Nephron (organoid): ENCODE data around the gene SORCS2.
A peak's percentile ranks its signal among the peaks of the same experiment; 100 is the strongest.

Experiments used
- H3K27ac Mint-ChIP-seq, 3 experiments: 2 replicates each; pipeline ENCODE4 v1.8.0; 2020; ENCODE audit warnings: mixed read lengths in 3 of 3, mild to moderate bottlenecking in 2 of 3, moderate library complexity in 1 of 3
- H3K27me3 Mint-ChIP-seq: 2 replicates; pipeline ENCODE4 v1.8.0; 2021; ENCODE audit warnings: low read depth, mild to moderate bottlenecking, moderate library complexity, mixed read lengths
- H3K36me3 Mint-ChIP-seq: 2 replicates; pipeline ENCODE4 v1.8.0; 2020; ENCODE audit warnings: low read depth, mixed read lengths
- H3K4me1 Mint-ChIP-seq: 2 replicates; pipeline ENCODE4 v1.8.0; 2020; ENCODE audit warnings: mixed read lengths
- H3K4me3 Mint-ChIP-seq, 3 experiments: 2 replicates each; pipeline ENCODE4 v1.8.0; 2020; ENCODE audit warnings: mild to moderate bottlenecking in 3 of 3, mixed read lengths in 3 of 3, moderate library complexity in 2 of 3
- H3K9me3 Mint-ChIP-seq: 2 replicates; pipeline ENCODE4 v1.8.0; 2020; ENCODE audit warnings: mixed read lengths
- CTCF ChIP-seq, 3 experiments: fragments of 200-600 bp; sonication (generic); IDR thresholded peaks; one replicate each; pipeline ENCODE4 v1.5.0; 2021; ENCODE audit warnings: antibody characterized with exemption in 3 of 3; ENCODE audit not compliant: unreplicated experiment in 3 of 3

Gene SORCS2

DNA sequence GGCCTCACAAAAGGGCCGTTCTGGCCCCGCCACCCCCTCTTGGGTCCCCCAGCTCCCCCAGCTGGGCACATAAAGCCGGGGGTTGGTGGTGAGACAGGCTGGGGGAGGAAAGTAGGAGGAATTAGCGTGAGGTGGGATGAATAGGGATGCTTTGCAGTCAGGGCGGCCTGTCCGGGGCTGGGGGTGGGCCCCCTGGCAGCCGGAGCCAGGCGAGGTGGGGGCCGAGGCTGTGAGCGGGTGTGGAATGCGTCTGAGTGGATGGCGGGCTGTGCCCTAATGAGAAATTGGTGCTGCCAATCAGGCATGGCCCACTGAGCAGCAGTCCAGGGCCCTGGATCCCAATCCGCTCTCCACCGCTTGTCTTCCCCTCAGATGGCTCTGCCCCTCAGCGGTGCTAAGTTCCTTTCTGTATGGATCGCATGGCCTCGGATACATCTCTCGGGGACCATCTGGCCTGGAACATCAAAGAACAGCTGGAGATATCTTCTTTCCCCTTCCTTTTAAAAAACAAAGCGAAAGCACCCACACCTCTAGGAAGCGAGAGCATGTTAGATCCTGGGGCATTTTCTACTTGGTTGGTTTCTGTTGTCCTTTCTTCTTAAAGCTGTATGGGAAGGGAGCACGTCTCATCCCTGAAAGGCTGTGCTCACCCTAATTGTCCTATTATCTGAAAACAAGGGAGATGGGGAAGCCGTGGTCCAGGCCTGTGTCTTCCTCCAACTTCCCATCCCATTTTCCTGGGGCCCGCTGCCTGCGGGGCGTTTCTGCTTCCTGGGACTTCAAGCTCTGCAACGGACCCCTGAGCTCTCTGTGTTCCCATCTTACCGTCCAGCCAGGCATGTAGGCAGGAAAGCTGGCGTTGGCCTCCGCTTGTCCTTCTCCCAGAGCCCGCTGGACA lies 106.9 kb downstream of the SORCS2 start:
- H3K4me3 Mint-ChIP-seq, result no peak overlapping the region
- TF ChIP-seq CTCF (IDR thresholded peaks at IDR 0.05; ENCODE audit: unreplicated experiment in 3 of 3), result no peak
- H3K27ac Mint-ChIP-seq, result peak overlapping the region; percentile 26 to 58 (median 45)
- peaks cover 35% of the 10 kb centered on the region for H3K27me3 Mint-ChIP-seq
- H3K4me1 Mint-ChIP-seq, result peaks cover 47% of the 10 kb centered on the region
- H3K9me3 Mint-ChIP-seq, result no peaks in the 10 kb centered on the region
- H3K36me3 Mint-ChIP-seq, result no peaks in the 10 kb centered on the region

DNA sequence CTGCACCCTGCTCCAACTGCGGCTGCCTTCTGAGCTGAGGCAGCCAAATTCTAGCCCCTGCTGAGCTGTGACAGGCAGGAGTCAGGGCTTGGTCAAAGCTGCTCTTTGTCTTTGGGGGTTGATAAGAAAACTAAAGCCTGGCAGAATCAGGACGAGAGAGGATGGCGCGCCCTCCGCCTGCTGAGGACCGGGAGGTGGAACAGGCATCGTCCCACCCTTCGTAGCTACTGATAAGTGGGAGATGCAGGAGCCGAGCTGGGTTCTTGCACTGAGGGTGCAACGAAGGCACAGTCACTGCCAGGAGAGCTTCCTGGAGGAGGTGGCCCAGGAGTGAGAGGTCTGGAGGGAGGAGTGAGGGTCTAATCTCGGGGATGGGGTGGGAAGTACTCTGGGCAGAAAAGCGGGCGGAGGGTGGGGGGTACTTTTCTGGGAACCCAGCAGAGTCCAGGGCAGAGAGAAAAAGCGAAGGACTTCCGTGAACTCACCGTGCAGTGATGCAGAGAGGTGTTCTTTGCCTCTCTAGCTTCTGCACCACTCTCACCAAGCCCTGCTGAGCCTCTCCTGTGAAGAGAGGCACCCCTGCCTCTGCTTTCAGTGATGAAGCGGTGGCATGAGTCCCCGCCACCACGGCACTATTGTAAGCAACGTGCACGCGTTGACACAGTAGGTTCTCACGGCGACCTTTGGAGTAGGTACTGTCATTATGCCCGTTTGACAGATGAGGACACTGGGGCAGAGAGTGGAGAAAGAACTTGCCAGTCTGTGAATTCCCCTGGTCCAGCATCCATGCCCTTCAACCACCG lies 107.8 kb downstream of the SORCS2 start:
- peak overlapping the region in 1 of 3 experiments; percentile 58 for H3K27ac Mint-ChIP-seq
- H3K4me1 Mint-ChIP-seq, result peaks cover 47% of the 10 kb centered on the region
- H3K36me3 Mint-ChIP-seq, result no peaks in the 10 kb centered on the region
- H3K27me3 Mint-ChIP-seq, result peaks cover 38% of the 10 kb centered on the region
- H3K4me3 Mint-ChIP-seq, result no peak overlapping the region
- no peaks in the 10 kb centered on the region for H3K9me3 Mint-ChIP-seq
- TF ChIP-seq CTCF (IDR thresholded peaks at IDR 0.05; ENCODE audit: unreplicated experiment in 3 of 3), result no peak

- H3K27me3 Mint-ChIP-seq, result peaks cover 41% of the 10 kb centered on the region
- no peaks in the 10 kb centered on the region for H3K36me3 Mint-ChIP-seq
- peaks cover 47% of the 10 kb centered on the region for H3K4me1 Mint-ChIP-seq
Observed at GRCh38 chr4:7300711-7301095, 108.4 kb downstream of the SORCS2 start.

DNA sequence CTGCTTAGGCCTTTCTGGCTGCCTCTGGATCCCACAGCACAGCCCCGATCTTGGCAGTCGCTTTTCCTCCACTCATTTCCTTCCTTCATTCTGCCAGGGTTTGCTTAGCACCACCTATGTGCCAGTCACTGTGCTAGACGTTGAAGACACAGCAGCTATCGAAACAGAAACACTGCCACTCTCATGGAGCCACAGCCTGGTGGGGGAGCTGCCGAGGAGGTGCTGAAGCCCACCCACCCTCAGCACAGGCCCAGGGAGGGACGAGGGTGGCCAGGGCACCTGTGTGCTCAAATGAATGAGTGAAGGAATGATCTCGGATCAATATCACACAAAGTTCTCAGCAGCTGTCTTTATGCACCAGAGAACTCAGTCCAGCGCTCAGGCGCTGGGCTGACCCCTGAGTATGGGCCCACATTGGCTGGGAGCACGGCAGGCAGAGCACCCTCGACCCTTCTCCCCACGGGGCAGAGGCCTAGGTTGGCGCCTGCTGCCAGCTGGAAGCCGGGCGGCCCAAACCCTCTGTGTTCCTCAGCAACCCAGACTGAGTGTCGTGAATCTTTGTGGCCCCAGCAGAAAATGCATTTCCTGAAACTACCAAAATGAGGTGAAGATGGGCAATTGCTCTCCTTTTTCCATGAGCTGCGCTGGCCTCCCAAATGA lies 108.9 kb downstream of the SORCS2 start:
- no peak for TF ChIP-seq CTCF (IDR thresholded peaks at IDR 0.05; ENCODE audit: unreplicated experiment in 3 of 3)
- H3K36me3 Mint-ChIP-seq, result no peaks in the 10 kb centered on the region
- H3K4me1 Mint-ChIP-seq, result peaks cover 47% of the 10 kb centered on the region
- H3K9me3 Mint-ChIP-seq, result no peaks in the 10 kb centered on the region
- no peak overlapping the region for H3K4me3 Mint-ChIP-seq
- H3K27ac Mint-ChIP-seq, result peak overlapping the region in 1 of 3 experiments; percentile 18
- peaks cover 43% of the 10 kb centered on the region for H3K27me3 Mint-ChIP-seq

More at GRCh38 chr4:7300711-7301095, 108.4 kb downstream of the SORCS2 start:
- Mint-ChIP-seq H3K4me3 (no peak overlapping the region), H3K9me3 (no peaks in the 10 kb centered on the region), H3K27ac (peak overlapping the region in 1 of 3 experiments; percentile 18)
- no peak for TF ChIP-seq CTCF (IDR thresholded peaks at IDR 0.05; ENCODE audit: unreplicated experiment in 3 of 3)

GRCh38 chr4:7301846-7302630 lies 109.7 kb downstream of the SORCS2 start:
- TF ChIP-seq CTCF (IDR thresholded peaks at IDR 0.05; ENCODE audit: unreplicated experiment in 3 of 3), result no peak
- peaks cover 47% of the 10 kb centered on the region for H3K4me1 Mint-ChIP-seq
- peak overlapping the region; percentile 10 to 72 (median 18) for H3K27ac Mint-ChIP-seq
- H3K9me3 Mint-ChIP-seq, result no peaks in the 10 kb centered on the region
- no peak overlapping the region for H3K4me3 Mint-ChIP-seq
- H3K27me3 Mint-ChIP-seq, result peaks cover 46% of the 10 kb centered on the region
- H3K36me3 Mint-ChIP-seq, result no peaks in the 10 kb centered on the region
